ENCODE measurements around the gene APBB2. TPM values are rescaled to one million over a fixed set of nuclear protein-coding genes. Genes with fewer than 3 reads are reported as not detected.
A peak's percentile ranks its signal among the peaks of the same experiment; 100 is the strongest.

The APBB2 gene
- total and polyA plus RNA-seq, 2 of the 8 experiments (the other 6 are each of a cell fraction or from before 2014, with no cell fraction given) = 58.7 to 59.4 TPM

DNA sequence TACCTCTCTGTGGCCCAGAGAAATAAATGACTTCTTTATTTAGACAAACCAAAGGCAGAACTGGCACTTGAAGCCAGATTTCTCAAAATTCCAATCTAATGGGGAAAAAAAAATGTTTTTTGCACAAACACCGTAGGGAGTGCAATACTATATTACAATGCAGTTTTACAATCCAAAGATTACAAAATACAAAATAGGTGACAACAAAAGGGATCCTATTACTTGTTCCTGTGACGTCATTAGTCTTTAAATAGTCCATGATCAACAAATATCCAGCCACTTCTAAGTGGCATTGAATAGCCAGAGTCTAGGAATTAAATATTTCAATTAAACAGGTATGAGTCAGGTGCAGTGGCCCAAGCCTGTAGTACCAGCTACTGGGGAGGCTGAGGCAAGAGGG lies 3.0 kb upstream of the APBB2 start:
- Histone ChIP-seq H3K27me3 (replicated peaks in 1 of 4; ENCODE audit: control insufficient read depth in 3 of 4, extremely low read depth in 1 of 4, insufficient read depth in 3 of 4, low read length in 3 of 4) (no peaks in the 10 kb centered on the region; a peak in 1 of 7 replicates), H3K23ac (ENCODE audit: insufficient read length) (no peak overlapping the region), H2BK5ac (ENCODE audit: low read depth, low read length) (no peak overlapping the region), H4K20me1 (replicated peaks in 1 of 2; ENCODE audit: control insufficient read depth in 1 of 2, insufficient read depth in 2 of 2, low read length in 2 of 2) (peaks cover 0 to 2% of the 10 kb centered on the region in 2 experiments), H3K79me1 (ENCODE audit: low read depth, low read length) (no peaks in the 10 kb centered on the region), H3K27ac (ENCODE audit: low read depth, low read length) (peak overlapping the region; percentile 94; the same call in 1 of the 2 replicates), H3K23me2 (ENCODE audit: low read depth, low read length) (peaks cover 10% of the 10 kb centered on the region), H3K4me2 (ENCODE audit: insufficient read depth in 1 of 2, low read depth in 2 of 2, low read length in 2 of 2) (peak overlapping the region; percentile 88 to 94; a peak in 2 of 4 replicates), H4K5ac (ENCODE audit: insufficient read length, low read depth, low read length) (no peak overlapping the region), H2AK5ac (ENCODE audit: low read depth, low read length) (no peak overlapping the region), H3K14ac (ENCODE audit: insufficient read length) (no peak overlapping the region), H4K91ac (replicated peaks; ENCODE audit: insufficient read length, low read length) (no peak overlapping the region), H2BK15ac (ENCODE audit: low read length) (peak overlapping the region; percentile 83; the same call in 1 of the 2 replicates), H3K18ac (ENCODE audit: extremely low read depth, low read length) (peak overlapping the region; percentile 34; the same call in 1 of the 2 replicates), H3K9me3 (ENCODE audit: insufficient read depth in 2 of 2, low read depth in 1 of 2, low read length in 1 of 2) (no peaks in the 10 kb centered on the region), H2BK20ac (ENCODE audit: low read length) (no peak overlapping the region), H4K8ac (ENCODE audit: extremely low read depth, insufficient read depth, low read length) (no peak overlapping the region), H3K4ac (replicated peaks; ENCODE audit: insufficient read length, low read depth, low read length) (no peak overlapping the region), H2BK12ac (ENCODE audit: low read depth, low read length) (no peak overlapping the region), H3K79me2 (ENCODE audit: control insufficient read depth in 1 of 2, insufficient read depth in 2 of 2, low read length in 2 of 2) (peaks cover 0 to 12% of the 10 kb centered on the region in 2 experiments; a peak in 2 of 4 replicates), H2AFZ (ENCODE audit: low read length) (no peak overlapping the region), H3K36me3 (ENCODE audit: control insufficient read depth in 2 of 4, insufficient read depth in 4 of 4, low read length in 3 of 4) (no peaks in the 10 kb centered on the region), H3K9ac (replicated peaks in 1 of 4; ENCODE audit: extremely low read depth in 1 of 4, low read depth in 3 of 4, low read length in 3 of 4) (peak overlapping the region in 1 of 4 experiments; percentile 89; a peak in 2 of 7 replicates), H2BK120ac (replicated peaks; ENCODE audit: low read depth, low read length) (no peak overlapping the region), H3K4me3 (ENCODE audit: extremely low read depth in 1 of 4, insufficient read depth in 2 of 4, low read depth in 3 of 4, low read length in 4 of 4) (peak overlapping the region in 1 of 4 experiments; percentile 74; a peak in 4 of 8 replicates), H3K56ac (replicated peaks; ENCODE audit: insufficient read length, low read depth, low read length) (no peak overlapping the region), H3K4me1 (replicated peaks in 1 of 4; ENCODE audit: control insufficient read depth in 3 of 4, insufficient read depth in 4 of 4, low read length in 3 of 4) (peaks cover 3 to 12% (median 7%) of the 10 kb centered on the region in 4 experiments; a peak in 6 of 7 replicates)
- DNase-seq (ENCODE audit: low read depth in 1 of 2, low spot score in 2 of 2) (no peak), FAIRE-seq (no peak)
- CTCF ChIA-PET (ENCODE audit: partially characterized antibody) = interaction anchor here (1.5 to 11.0 kb wide), 5 partner anchors 13 to 292 kb away, joined by 4 to 167 read pairs (median 7); no protein-coding TSS in a partner anchor
- POLR2A ChIA-PET (ENCODE audit: partially characterized antibody) = interaction anchor here (0.9 to 6.2 kb wide), 9 partner anchors 8 to 244 kb away, joined by 3 to 86 read pairs (median 5); partner anchors contain the start of gene UCHL1
- 85% methylated on average over 2 of the region's 2 CpGs; no CpG with 5 or more reads in 1 of the 2 experiments for WGBS, 2 experiments (ENCODE audit: extremely low coverage in 1 of 2, insufficient coverage in 1 of 2, insufficient read length in 1 of 2, insufficient replicate concordance in 2 of 2, low coverage in 1 of 2, low lambda C conversion rate in 2 of 2, missing lambda C conversion rate in 1 of 2)
- TF ChIP-seq CREB1 (IDR thresholded peaks at IDR 0.05) = no peak
- TF ChIP-seq SAP30 (IDR thresholded peaks at IDR 0.05; ENCODE audit: insufficient read depth, insufficient replicate concordance, low read length) = no peak
- no peak for TF ChIP-seq MAX (IDR thresholded peaks at IDR 0.05)
- TF ChIP-seq TBP (IDR thresholded peaks at IDR 0.05; ENCODE audit: low read depth, low read length) = no peak

Measured in H1 (cell line).